GM19025 (cell line): ENCODE measurements around the gene PDZD8.
"Not testable (repeated sequence)": the region's sequence is repeated elsewhere in the genome, so short reads cannot be mapped to it uniquely, and the experiment has no call there.

Experiments
- ATAC-seq: cut with Tn5 transposase; IDR thresholded peaks from one replicate; pipeline ENCODE4 v1.9.1; 2021; ENCODE audit warnings: mild to moderate bottlenecking, low read depth, moderate library complexity; ENCODE audit not compliant: unreplicated experiment

PDZD8 gene

DNA sequence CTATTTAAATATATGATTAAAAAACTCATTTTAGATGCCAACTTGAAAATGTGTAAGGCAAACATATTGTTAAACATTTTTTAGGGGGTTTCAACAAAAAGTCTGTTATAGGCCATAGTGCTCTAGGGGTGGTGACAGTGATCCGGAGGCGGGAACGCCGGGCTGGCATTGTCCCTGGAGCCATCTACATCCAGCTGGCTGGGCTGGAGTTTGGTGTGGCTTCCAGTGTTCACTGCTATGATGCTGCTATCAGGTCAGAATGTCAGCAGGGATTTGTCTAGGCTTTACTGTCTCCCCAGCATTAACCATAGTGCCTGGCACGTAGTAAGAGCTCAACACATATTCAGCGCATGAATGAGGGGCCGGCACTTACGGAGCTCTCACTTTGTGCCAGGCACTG lies 136.2 kb downstream of the PDZD8 start:
- no peak for ATAC-seq

DNA sequence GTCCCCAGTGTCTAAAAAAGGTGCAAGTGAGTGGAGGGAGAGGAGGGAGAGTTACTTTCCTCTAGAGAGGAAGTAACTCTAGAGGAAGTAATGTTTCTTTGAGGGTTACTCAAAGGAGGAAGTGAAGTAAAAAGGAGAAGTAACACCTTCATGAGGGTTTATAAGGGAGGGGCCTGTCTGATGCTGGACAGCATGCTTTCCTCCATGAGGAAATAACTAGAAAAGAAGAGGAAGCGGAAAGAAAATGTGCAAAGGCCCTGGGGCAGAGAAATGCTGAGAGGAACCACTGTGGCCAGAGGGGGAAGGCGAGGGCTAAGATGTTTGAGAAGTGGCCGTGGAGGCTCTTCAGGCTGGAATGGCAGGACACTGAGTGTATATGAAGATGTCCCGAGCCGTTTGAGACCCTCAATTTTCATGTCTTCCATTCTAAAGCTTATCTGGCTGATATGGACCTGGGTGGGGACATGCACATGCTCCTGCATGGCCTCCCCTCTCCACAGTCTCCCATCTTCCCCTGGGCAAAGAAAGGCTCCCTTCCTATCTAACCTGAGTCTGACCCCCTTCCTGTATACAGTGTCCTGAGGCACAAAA lies 137.7 kb downstream of the PDZD8 start:
- no peak for ATAC-seq

DNA sequence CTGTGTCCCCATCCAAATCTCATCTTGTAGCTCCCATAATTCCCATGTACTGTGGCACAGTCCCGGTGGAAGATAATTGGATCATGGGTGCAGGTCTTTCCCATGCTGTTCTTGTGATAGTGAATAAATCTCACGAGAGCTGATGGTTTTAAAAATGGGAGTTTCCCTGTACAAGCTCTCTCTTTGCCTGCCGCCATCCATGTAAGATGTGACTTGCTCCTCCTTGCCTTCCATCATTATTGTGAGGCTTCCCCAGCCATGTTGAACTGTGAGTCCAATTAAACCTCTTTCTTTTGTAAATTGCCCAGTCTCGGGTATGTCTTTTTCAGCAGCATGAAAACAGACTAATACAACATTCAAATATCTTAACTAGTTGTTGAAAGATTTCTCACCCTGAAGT lies 145.1 kb downstream of the PDZD8 start:
- not testable (repeated sequence) for ATAC-seq

DNA sequence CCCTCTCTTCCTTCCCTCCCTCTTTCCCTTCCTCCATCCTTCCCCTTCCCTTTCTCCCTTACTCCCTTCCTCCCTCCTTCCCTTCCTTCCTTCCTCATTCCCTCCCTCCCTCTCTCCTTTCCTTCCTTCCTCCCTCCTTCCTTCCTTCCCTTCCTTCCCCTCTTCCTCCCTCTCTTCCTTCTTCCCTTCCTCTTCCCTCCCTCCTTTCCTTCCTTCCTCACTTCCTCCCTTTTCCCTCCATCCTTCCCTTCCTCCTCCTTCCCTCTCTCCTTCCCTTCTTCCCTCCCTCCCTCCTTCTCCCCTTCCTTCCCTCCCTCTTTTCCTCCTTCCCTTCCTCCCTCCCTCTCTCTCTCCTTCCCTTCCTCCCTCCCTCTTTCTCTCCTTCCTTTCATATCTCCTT lies 147.0 kb downstream of the PDZD8 start:
- no peak for ATAC-seq
